A673 (cell line): ENCODE data around the gene PNPLA2. TPM values are rescaled to one million over a fixed set of nuclear protein-coding genes. Genes with fewer than 3 reads are reported as not detected.

Experiments used
- BruUV-seq: library from RNA; stranded (reverse); fragments of 400-500 nt; replicated peaks from 2 replicates; lab custom pipeline; 2021; lab: Mats Ljungman, UMichigan
- CTCF ChIA-PET: fragments of 300-600 bp; sonication (Branson Sonifier 250); formaldehyde crosslinking; loops from one replicate; lab custom pipeline; 2022; ENCODE audit warnings: antibody characterized with exemption; lab: Charles Lee
- POLR2A ChIA-PET: fragments of 300-600 bp; sonication (Branson Sonifier 250); formaldehyde crosslinking; loops from one replicate; lab custom pipeline; 2022; ENCODE audit warnings: antibody characterized with exemption; ENCODE audit not compliant: low non-redundant PET; lab: Charles Lee
- DNase-seq: peaks from one replicate; pipeline ENCODE4 v3.0.0-alpha.2; 2015; ENCODE audit warnings: low spot score
- H3K27ac ChIP-seq: fragments of 200-600 bp; sonication (generic); 2 replicates; pipeline ENCODE4 v1.5.1; 2016; ENCODE audit warnings: mixed run types, low read depth, mild to moderate bottlenecking, mixed read lengths, antibody characterized with exemption, low read length; ENCODE audit not compliant: poor library complexity, severe bottlenecking
- H3K27me3 ChIP-seq: fragments of 200-600 bp; sonication (generic); replicated peaks from 2 replicates; pipeline ENCODE4 v1.6.1; 2017; ENCODE audit warnings: mixed run types, low read depth, mild to moderate bottlenecking, mixed read lengths, antibody characterized with exemption, low read length; ENCODE audit not compliant: insufficient read depth, poor library complexity
- H3K36me3 ChIP-seq: fragments of 200-600 bp; sonication (generic); 2 replicates; pipeline ENCODE4 v1.6.1; 2016; ENCODE audit warnings: mixed run types, mild to moderate bottlenecking, mixed read lengths, antibody characterized with exemption, low read length; ENCODE audit not compliant: insufficient read depth, poor library complexity, severe bottlenecking
- H3K4me1 ChIP-seq: fragments of 200-600 bp; sonication (generic); 2 replicates; pipeline ENCODE4 v1.6.1; 2017; ENCODE audit warnings: mixed run types, mild to moderate bottlenecking, mixed read lengths, antibody characterized with exemption, low read length; ENCODE audit not compliant: insufficient read depth, poor library complexity, severe bottlenecking
- H3K4me3 ChIP-seq: fragments of 200-600 bp; sonication (generic); 2 replicates; pipeline ENCODE4 v1.5.1; 2016; ENCODE audit warnings: low read depth, mixed run types, mild to moderate bottlenecking, mixed read lengths, low read length; ENCODE audit not compliant: poor library complexity, severe bottlenecking
- H3K9me3 ChIP-seq: fragments of 200-600 bp; sonication (generic); 2 replicates; pipeline ENCODE4 v1.6.1; 2016; ENCODE audit warnings: mixed run types, low read depth, mild to moderate bottlenecking, mixed read lengths, antibody characterized with exemption, low read length; ENCODE audit not compliant: poor library complexity, severe bottlenecking
- CTCF ChIP-seq: fragments of 300-800, 200-600 bp; sonication (generic); conservative IDR thresholded peaks from 2 replicates; pipeline ENCODE4 v1.5.1; 2017; ENCODE audit warnings: low read depth, mild to moderate bottlenecking, antibody characterized with exemption, low read length, moderate library complexity, mixed read lengths
- EZH2 ChIP-seq: fragments of 200-600 bp; sonication (generic); IDR thresholded peaks from 2 replicates; pipeline ENCODE4 v1.6.1; 2017; ENCODE audit warnings: borderline replicate concordance, low read depth, mild to moderate bottlenecking, mixed read lengths, antibody characterized with exemption, low read length; ENCODE audit not compliant: poor library complexity, severe bottlenecking
- intact Hi-C: fragments of 100-400 bp; cut with micrococcal nuclease; formaldehyde crosslinking; loops from one replicate; pipeline ENCODE4 v1.10.0; 2022; ENCODE audit not compliant: unreplicated experiment
- total RNA-seq: library from RNA; stranded (reverse); gene quantifications from 2 replicates; pipeline ENCODE4 v1.2.3, GENCODE V29; 2021

The PNPLA2 gene
- total RNA-seq, 1 experiment from 2014 or later: 45.4 TPM

GRCh38 chr11:776561-777287 lies 42.0 kb upstream of the PNPLA2 start:
- no peaks in the 10 kb centered on the region for H3K27me3 ChIP-seq
- H3K4me1 ChIP-seq: peaks cover 9% of the 10 kb centered on the region
- peaks cover 15% of the 10 kb centered on the region for H3K36me3 ChIP-seq
- peak overlapping the region; percentile 90 for H3K4me3 ChIP-seq
- no peak for TF ChIP-seq CTCF
- TF ChIP-seq EZH2: no peak
- POLR2A ChIA-PET: no interaction called here
- CTCF ChIA-PET: no interaction called here
- no peaks in the 10 kb centered on the region for H3K9me3 ChIP-seq
- peak; percentile 50 for DNase-seq
- intact Hi-C loops: no loop called here
- peak overlapping the region; percentile 88 for H3K27ac ChIP-seq
- no TSS peak for BruUV-seq

GRCh38 chr11:777288-778255 lies 41.1 kb upstream of the PNPLA2 start, which contains the start of gene GATD1:
GATD1 (minus strand) TSS chr11:777487; CDS start chr11:777462, 25 bp downstream.
- intact Hi-C loops: no loop called here
- DNase-seq: peak; percentile 90
- ChIA-PET CTCF (no interaction called here), POLR2A (no interaction called here)
- peaks cover 15% of the 10 kb centered on the region for H3K36me3 ChIP-seq
- peak within 1 kb of the TSS; percentile 88 for H3K27ac ChIP-seq
- no peaks in the 10 kb centered on the region for H3K9me3 ChIP-seq
- H3K4me1 ChIP-seq: peaks cover 9% of the 10 kb centered on the region
- TSS peak; percentile 43 for BruUV-seq
- H3K27me3 ChIP-seq: no peaks in the 10 kb centered on the region
- no peak for TF ChIP-seq CTCF
- no peak for TF ChIP-seq EZH2
- H3K4me3 ChIP-seq: peak within 1 kb of the TSS; percentile 90

- peaks cover 9% of the 10 kb centered on the region for H3K4me1 ChIP-seq
- H3K9me3 ChIP-seq: no peaks in the 10 kb centered on the region
- TF ChIP-seq EZH2: no peak
- TF ChIP-seq CTCF: no peak
- intact Hi-C loops: no loop called here
- no peak overlapping the region for H3K27ac ChIP-seq
- H3K36me3 ChIP-seq: no peaks in the 10 kb centered on the region
- no peak overlapping the region for H3K4me3 ChIP-seq
- BruUV-seq: no TSS peak
- H3K27me3 ChIP-seq: no peaks in the 10 kb centered on the region
- ChIA-PET CTCF (no interaction called here), POLR2A (no interaction called here)
- DNase-seq: no peak
These were observed 39.4 kb upstream of the PNPLA2 start for GRCh38 chr11:778976-779954.
